H1 (cell line): ENCODE results near the gene CTDSP1.

Experiments
- CHD1 ChIP-seq: IDR thresholded peaks from 2 replicates; pipeline ENCODE4 v1.6.1; 2012; ENCODE audit warnings: low read depth, low read length, improper control_type of control experiment
- EZH2 ChIP-seq: fragments of 200-600 bp; sonication (generic); IDR thresholded peaks from 2 replicates; pipeline ENCODE4 v1.7.1; 2012; ENCODE audit warnings: low read depth, mild to moderate bottlenecking, moderate library complexity, low read length, inconsistent platforms; ENCODE audit not compliant: severe bottlenecking
- GABPA ChIP-seq: IDR thresholded peaks from 2 replicates; pipeline ENCODE4 v1.6.1; 2011; ENCODE audit warnings: mild to moderate bottlenecking, low read length, moderate library complexity, borderline replicate concordance; ENCODE audit not compliant: insufficient read depth
- MAFK ChIP-seq: IDR thresholded peaks from 2 replicates; pipeline ENCODE4 v1.6.1; 2012; ENCODE audit warnings: low read depth, mild to moderate bottlenecking, improper control_type of control experiment, low read length
- POLR2AphosphoS5 ChIP-seq: IDR thresholded peaks from 2 replicates; pipeline ENCODE4 v1.6.1; 2011; ENCODE audit warnings: low read depth, low read length
- RFX5 ChIP-seq: IDR thresholded peaks from 2 replicates; pipeline ENCODE4 v1.6.1; 2011; ENCODE audit warnings: low read depth, low read length, improper control_type of control experiment, borderline replicate concordance
- ZNF274 ChIP-seq: IDR thresholded peaks from 2 replicates; pipeline ENCODE4 v1.7.0; 2012; ENCODE audit warnings: low read length, borderline replicate concordance; ENCODE audit errors: extremely low read depth
- TF ChIP-seq, protein P1 (sequence below): IDR thresholded peaks from 2 replicates; pipeline ENCODE4 v1.6.1; 2012; ENCODE audit warnings: inconsistent platforms
- TF ChIP-seq, protein P2 (sequence below), 3 experiments: IDR thresholded peaks; 1 replicate in 2 of 3; 2 replicates in 1 of 3; pipeline versions ENCODE4 v1.5.1 to v1.6.1; 2011; ENCODE audit warnings: low read length in 3 of 3, mild to moderate bottlenecking in 3 of 3, inconsistent platforms in 2 of 3, low read depth in 1 of 3, moderate library complexity in 1 of 3; ENCODE audit not compliant: insufficient read depth in 1 of 3; ENCODE audit errors: control extremely low read depth in 1 of 3

DNA sequence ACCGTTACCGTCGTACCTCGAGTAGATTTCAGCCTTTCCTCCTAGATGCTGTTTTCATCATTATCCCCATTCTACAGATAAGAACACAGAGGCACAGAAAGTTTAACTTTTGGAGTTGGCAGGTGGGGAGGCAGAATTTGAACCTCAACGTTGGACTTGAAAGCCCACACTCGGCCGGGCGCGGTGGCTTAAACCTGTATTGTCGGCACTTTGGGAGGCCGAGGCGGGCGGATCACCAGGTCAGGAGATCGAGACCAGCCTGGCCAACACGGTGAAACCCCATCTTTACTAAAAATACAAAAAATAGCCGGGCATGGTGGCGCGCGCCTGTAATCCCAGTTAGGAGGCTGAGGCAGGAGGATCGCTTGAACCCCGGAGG, 31.5 kb upstream of the CTDSP1 start:
- TF ChIP-seq EZH2 (no peak), POLR2AphosphoS5 (no peak), GABPA (no peak), ZNF274 (no peak), RFX5 (no peak), MAFK (no peak), CHD1 (no peak)
- TF ChIP-seq, protein P1, sequence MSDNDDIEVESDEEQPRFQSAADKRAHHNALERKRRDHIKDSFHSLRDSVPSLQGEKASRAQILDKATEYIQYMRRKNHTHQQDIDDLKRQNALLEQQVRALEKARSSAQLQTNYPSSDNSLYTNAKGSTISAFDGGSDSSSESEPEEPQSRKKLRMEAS: no peak
- TF ChIP-seq, protein P2, sequence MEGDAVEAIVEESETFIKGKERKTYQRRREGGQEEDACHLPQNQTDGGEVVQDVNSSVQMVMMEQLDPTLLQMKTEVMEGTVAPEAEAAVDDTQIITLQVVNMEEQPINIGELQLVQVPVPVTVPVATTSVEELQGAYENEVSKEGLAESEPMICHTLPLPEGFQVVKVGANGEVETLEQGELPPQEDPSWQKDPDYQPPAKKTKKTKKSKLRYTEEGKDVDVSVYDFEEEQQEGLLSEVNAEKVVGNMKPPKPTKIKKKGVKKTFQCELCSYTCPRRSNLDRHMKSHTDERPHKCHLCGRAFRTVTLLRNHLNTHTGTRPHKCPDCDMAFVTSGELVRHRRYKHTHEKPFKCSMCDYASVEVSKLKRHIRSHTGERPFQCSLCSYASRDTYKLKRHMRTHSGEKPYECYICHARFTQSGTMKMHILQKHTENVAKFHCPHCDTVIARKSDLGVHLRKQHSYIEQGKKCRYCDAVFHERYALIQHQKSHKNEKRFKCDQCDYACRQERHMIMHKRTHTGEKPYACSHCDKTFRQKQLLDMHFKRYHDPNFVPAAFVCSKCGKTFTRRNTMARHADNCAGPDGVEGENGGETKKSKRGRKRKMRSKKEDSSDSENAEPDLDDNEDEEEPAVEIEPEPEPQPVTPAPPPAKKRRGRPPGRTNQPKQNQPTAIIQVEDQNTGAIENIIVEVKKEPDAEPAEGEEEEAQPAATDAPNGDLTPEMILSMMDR (IDR thresholded peaks at IDR 0.05; ENCODE audit: control extremely low read depth in 1 of 3, insufficient read depth in 1 of 3, low read depth in 1 of 3, low read length in 3 of 3): no peak
